A673 (cell line): ENCODE measurements around the gene ARHGAP21. TPM values are rescaled to one million over a fixed set of nuclear protein-coding genes. Genes with fewer than 3 reads are reported as not detected.

Experiments
- BruUV-seq: library from RNA; stranded (reverse); fragments of 400-500 nt; replicated peaks from 2 replicates; lab custom pipeline; 2021; lab: Mats Ljungman, UMichigan
- CTCF ChIA-PET: fragments of 300-600 bp; sonication (Branson Sonifier 250); formaldehyde crosslinking; loops from one replicate; lab custom pipeline; 2022; ENCODE audit warnings: antibody characterized with exemption; lab: Charles Lee
- POLR2A ChIA-PET: fragments of 300-600 bp; sonication (Branson Sonifier 250); formaldehyde crosslinking; loops from one replicate; lab custom pipeline; 2022; ENCODE audit warnings: antibody characterized with exemption; ENCODE audit not compliant: low non-redundant PET; lab: Charles Lee
- DNase-seq: peaks from one replicate; pipeline ENCODE4 v3.0.0-alpha.2; 2015; ENCODE audit warnings: low spot score
- H3K27ac ChIP-seq: fragments of 200-600 bp; sonication (generic); 2 replicates; pipeline ENCODE4 v1.5.1; 2016; ENCODE audit warnings: mixed run types, low read depth, mild to moderate bottlenecking, mixed read lengths, antibody characterized with exemption, low read length; ENCODE audit not compliant: poor library complexity, severe bottlenecking
- H3K27me3 ChIP-seq: fragments of 200-600 bp; sonication (generic); replicated peaks from 2 replicates; pipeline ENCODE4 v1.6.1; 2017; ENCODE audit warnings: mixed run types, low read depth, mild to moderate bottlenecking, mixed read lengths, antibody characterized with exemption, low read length; ENCODE audit not compliant: insufficient read depth, poor library complexity
- H3K36me3 ChIP-seq: fragments of 200-600 bp; sonication (generic); 2 replicates; pipeline ENCODE4 v1.6.1; 2016; ENCODE audit warnings: mixed run types, mild to moderate bottlenecking, mixed read lengths, antibody characterized with exemption, low read length; ENCODE audit not compliant: insufficient read depth, poor library complexity, severe bottlenecking
- H3K4me1 ChIP-seq: fragments of 200-600 bp; sonication (generic); 2 replicates; pipeline ENCODE4 v1.6.1; 2017; ENCODE audit warnings: mixed run types, mild to moderate bottlenecking, mixed read lengths, antibody characterized with exemption, low read length; ENCODE audit not compliant: insufficient read depth, poor library complexity, severe bottlenecking
- H3K4me3 ChIP-seq: fragments of 200-600 bp; sonication (generic); 2 replicates; pipeline ENCODE4 v1.5.1; 2016; ENCODE audit warnings: low read depth, mixed run types, mild to moderate bottlenecking, mixed read lengths, low read length; ENCODE audit not compliant: poor library complexity, severe bottlenecking
- H3K9me3 ChIP-seq: fragments of 200-600 bp; sonication (generic); 2 replicates; pipeline ENCODE4 v1.6.1; 2016; ENCODE audit warnings: mixed run types, low read depth, mild to moderate bottlenecking, mixed read lengths, antibody characterized with exemption, low read length; ENCODE audit not compliant: poor library complexity, severe bottlenecking
- EZH2 ChIP-seq: fragments of 200-600 bp; sonication (generic); IDR thresholded peaks from 2 replicates; pipeline ENCODE4 v1.6.1; 2017; ENCODE audit warnings: borderline replicate concordance, low read depth, mild to moderate bottlenecking, mixed read lengths, antibody characterized with exemption, low read length; ENCODE audit not compliant: poor library complexity, severe bottlenecking
- intact Hi-C: fragments of 100-400 bp; cut with micrococcal nuclease; formaldehyde crosslinking; loops from one replicate; pipeline ENCODE4 v1.10.0; 2022; ENCODE audit not compliant: unreplicated experiment
- total RNA-seq: library from RNA; stranded (reverse); gene quantifications from 2 replicates; pipeline ENCODE4 v1.2.3, GENCODE V29; 2021
- TF ChIP-seq, protein P1 (sequence below): fragments of 300-800, 200-600 bp; sonication (generic); conservative IDR thresholded peaks from 2 replicates; pipeline ENCODE4 v1.5.1; 2017; ENCODE audit warnings: low read depth, mild to moderate bottlenecking, antibody characterized with exemption, low read length, moderate library complexity, mixed read lengths

Gene ARHGAP21
- total RNA-seq, 1 experiment from 2014 or later = 68.6 TPM

DNA sequence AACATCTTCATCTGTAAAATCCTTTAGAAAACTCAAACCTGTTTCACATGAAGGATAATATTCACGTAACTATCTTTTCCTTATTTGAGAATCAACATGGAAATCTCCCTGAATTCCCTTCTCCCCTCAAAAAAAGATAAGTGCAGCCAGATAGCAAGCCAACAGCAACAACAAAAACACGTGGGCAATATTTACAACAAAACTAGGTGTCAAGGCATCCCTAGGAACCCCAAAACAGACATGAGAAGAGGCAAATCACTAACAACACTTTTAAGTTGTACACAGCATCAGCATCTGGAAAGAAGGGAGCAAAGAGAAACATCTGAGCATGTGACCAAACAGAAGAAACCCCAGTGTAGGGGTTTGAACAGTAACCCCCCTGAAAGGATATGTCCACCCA lies 12.2 kb downstream of the ARHGAP21 start:
- CTCF ChIA-PET = no interaction called here
- no TSS peak for BruUV-seq
- intact Hi-C loops = no loop called here

DNA sequence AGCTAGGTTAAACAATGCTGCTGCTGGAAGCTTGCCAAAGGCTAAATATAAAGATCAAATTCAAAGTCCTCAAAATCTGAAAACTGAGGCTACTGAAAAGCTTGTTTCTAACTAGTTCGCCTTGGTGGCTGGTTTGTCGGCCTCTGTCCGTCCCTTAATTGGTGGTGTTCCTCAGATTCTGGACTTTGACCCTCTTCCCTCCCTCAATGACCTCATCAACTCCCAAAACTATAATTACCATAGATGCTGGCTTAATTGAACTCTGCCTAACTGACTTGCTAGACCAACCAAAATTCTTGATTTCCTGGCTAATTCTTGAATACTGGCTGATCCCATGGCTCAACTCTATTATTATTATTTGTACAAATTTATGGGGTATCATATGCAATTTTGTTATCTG lies 15.6 kb downstream of the ARHGAP21 start:
- POLR2A ChIA-PET = no interaction called here

More for the DNA sequence above, 12.2 kb downstream of the ARHGAP21 start:
- H3K27me3 ChIP-seq = no peaks in the 10 kb centered on the region
- H3K9me3 ChIP-seq = no peaks in the 10 kb centered on the region
- H3K36me3 ChIP-seq = no peaks in the 10 kb centered on the region
- H3K27ac ChIP-seq = no peak overlapping the region
- H3K4me1 ChIP-seq = peaks cover 26% of the 10 kb centered on the region
- no peak overlapping the region for H3K4me3 ChIP-seq
- POLR2A ChIA-PET = no interaction called here
- no peak for DNase-seq
- no peak for TF ChIP-seq EZH2
- TF ChIP-seq, protein P1, sequence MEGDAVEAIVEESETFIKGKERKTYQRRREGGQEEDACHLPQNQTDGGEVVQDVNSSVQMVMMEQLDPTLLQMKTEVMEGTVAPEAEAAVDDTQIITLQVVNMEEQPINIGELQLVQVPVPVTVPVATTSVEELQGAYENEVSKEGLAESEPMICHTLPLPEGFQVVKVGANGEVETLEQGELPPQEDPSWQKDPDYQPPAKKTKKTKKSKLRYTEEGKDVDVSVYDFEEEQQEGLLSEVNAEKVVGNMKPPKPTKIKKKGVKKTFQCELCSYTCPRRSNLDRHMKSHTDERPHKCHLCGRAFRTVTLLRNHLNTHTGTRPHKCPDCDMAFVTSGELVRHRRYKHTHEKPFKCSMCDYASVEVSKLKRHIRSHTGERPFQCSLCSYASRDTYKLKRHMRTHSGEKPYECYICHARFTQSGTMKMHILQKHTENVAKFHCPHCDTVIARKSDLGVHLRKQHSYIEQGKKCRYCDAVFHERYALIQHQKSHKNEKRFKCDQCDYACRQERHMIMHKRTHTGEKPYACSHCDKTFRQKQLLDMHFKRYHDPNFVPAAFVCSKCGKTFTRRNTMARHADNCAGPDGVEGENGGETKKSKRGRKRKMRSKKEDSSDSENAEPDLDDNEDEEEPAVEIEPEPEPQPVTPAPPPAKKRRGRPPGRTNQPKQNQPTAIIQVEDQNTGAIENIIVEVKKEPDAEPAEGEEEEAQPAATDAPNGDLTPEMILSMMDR = no peak

DNA sequence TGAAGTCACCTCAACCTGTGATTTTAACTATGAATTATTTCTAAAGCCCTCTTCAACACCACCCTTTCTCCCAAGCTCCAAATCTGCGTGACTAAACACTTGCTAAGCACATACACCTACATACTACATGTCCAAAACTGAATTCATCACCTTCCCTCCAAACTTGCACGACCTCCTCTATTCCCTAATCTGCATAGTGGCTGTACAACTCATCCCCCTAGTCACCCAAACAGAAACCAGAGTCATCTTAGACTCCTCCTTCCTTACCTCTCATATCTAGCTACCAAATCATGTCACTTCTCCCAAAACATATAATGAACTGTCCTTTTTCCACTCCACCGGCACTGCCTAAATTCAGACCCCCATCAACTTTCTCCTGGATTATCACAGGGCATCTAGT lies 16.2 kb downstream of the ARHGAP21 start:
- no peaks in the 10 kb centered on the region for H3K36me3 ChIP-seq
- intact Hi-C loops = no loop called here
- H3K9me3 ChIP-seq = no peaks in the 10 kb centered on the region
- no peak overlapping the region for H3K27ac ChIP-seq
- H3K4me1 ChIP-seq = peaks cover 30% of the 10 kb centered on the region
- TF ChIP-seq EZH2 = no peak
- CTCF ChIA-PET = no interaction called here
- no peak overlapping the region for H3K4me3 ChIP-seq
- no TSS peak for BruUV-seq
- no peaks in the 10 kb centered on the region for H3K27me3 ChIP-seq
- POLR2A ChIA-PET = no interaction called here
- no peak for DNase-seq

More for the DNA sequence above, 15.6 kb downstream of the ARHGAP21 start:
- H3K27ac ChIP-seq = no peak overlapping the region
- no TSS peak for BruUV-seq
- H3K4me1 ChIP-seq = peaks cover 30% of the 10 kb centered on the region
- intact Hi-C loops = no loop called here
- H3K36me3 ChIP-seq = no peaks in the 10 kb centered on the region
- H3K27me3 ChIP-seq = no peaks in the 10 kb centered on the region
- CTCF ChIA-PET = no interaction called here
- H3K9me3 ChIP-seq = no peaks in the 10 kb centered on the region
- TF ChIP-seq, protein P1 = no peak
- TF ChIP-seq EZH2 = no peak
- H3K4me3 ChIP-seq = no peak overlapping the region
- no peak for DNase-seq

DNA sequence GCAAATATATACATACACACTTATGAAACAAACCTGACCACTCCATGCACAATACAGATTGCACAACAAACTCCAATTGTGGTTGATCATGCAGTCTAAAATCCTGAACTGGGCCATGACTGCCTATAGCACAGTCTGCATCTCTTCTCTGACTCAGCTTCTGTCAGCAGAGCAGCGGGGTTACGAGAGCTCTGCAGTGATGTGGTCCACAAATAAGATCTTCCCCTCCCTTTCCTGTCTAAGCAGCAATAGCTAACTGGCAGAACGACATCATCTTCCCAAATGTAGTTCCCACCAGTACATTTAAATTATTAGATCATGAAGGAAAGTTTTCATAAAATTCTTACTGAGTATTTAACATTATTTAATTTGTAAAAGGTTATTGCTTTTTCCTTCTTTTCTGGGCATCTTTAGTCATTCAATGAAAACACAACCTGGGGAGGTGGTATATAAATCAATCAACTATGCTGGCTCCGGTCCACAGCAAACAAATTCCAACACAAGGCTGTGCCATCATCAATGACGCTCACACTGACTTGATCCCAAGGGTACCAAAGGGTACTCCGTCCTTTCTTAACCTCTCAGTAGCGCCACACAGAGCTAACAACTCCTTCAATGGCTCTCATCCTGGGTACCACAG lies 17.1 kb downstream of the ARHGAP21 start:
- H3K27me3 ChIP-seq = no peaks in the 10 kb centered on the region
- ChIA-PET CTCF (no interaction called here), POLR2A (no interaction called here)
- BruUV-seq = no TSS peak
- intact Hi-C loops = no loop called here
- no peak overlapping the region for H3K27ac ChIP-seq
- DNase-seq = peak; percentile 72
- H3K9me3 ChIP-seq = no peaks in the 10 kb centered on the region
- H3K4me1 ChIP-seq = peaks cover 23% of the 10 kb centered on the region
- TF ChIP-seq EZH2 = no peak
- TF ChIP-seq, protein P1 = no peak
- no peak overlapping the region for H3K4me3 ChIP-seq
- H3K36me3 ChIP-seq = no peaks in the 10 kb centered on the region
